Suppressor macrophage treated with lipopolysaccharide for 1 hour (primary cell): Measurements from ENCODE around the gene SLC1A7.
"Not testable (repeated sequence)": the region's sequence is repeated elsewhere in the genome, so short reads cannot be mapped to it uniquely, and the experiment has no call there.

Experiments used
- DNase-seq, 3 donors: peaks; one replicate each; pipeline ENCODE4 v3.0.0-alpha.2; 2020 to 2022

Gene SLC1A7

DNA sequence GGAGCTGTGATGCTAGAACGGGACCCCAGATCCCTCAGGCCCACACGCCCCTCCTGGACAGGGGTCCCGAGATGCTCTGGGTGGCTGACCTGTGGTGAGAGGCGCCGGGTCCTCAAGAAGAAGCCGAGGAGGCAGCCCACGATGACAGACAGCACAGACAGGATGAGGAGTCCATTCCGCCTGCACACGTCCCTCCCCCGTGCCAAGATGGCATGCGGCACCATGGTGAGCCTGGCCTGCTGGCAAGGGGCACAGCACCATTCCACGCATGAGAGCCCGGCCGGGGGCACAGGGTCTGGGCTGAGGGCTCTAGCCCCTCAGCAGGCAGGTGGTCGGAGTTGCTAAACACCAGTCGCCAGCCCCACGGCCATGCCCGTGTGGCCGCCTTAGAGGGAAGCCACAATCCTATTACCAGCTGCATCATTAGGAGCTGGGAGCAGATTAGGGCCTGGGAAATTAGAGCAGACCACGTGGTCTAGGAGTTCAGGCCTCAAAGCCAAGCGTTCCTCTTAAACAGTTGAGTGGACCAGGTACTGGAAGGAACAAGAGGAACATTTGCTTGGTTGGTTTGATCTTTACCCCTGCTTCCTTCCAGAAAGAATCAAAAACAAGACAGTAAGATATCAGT lies at the start of gene SLC1A7:
Gene SLC1A7, minus strand, starts transcription at position 413 of the 628 bp plus-strand sequence. Its CDS starts 189 bp downstream, at position 224.
- DNase-seq: no peak

GRCh38 chr1:53190210-53190611 lies 47.8 kb upstream of the SLC1A7 start:
- DNase-seq: no peak

GRCh38 chr1:53189061-53189460 lies 46.6 kb upstream of the SLC1A7 start:
- no peak for DNase-seq

- peak in 1 of 3 donors; percentile 18 for DNase-seq
Observed at GRCh38 chr1:53188099-53188498, 45.7 kb upstream of the SLC1A7 start.

- DNase-seq: peak in 1 of 3 donors; percentile 21
Observed at GRCh38 chr1:53187401-53187800, 45.0 kb upstream of the SLC1A7 start.

DNA sequence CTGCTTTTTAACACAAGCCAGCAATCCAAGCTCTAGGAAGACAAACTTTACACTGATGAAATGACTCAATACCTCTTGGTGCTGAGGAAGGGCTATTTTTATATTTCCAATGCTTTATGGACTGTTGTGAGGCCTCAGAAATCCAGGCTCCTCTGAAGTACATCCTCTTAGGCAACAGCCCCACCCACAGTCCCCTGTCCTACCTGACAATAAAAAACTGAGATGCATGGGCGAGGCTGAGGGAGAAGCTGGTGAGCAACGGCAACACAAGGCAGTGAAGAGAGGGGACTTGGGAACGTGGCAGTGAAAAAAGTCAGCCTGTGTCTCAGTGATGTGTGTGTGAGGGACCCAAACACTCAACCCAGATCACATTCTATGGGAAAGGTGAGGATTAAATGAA lies 44.1 kb upstream of the SLC1A7 start:
- no peak for DNase-seq

DNA sequence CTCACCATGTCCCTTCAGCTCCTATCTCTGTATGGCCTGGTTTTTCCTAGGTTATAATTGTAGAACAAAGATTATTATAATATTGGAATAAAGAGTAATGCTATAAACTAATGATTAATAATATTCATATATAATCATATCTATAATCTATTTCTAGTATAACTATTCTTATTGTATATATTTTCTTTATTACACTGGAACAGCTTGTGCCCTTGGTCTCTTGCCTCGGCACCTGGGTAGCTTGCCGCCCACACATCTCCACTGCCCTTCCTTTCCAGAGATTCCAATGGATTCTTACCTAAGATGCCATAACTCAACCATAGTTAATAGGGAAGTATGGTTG lies 43.5 kb upstream of the SLC1A7 start:
- DNase-seq: not testable (repeated sequence)

DNA sequence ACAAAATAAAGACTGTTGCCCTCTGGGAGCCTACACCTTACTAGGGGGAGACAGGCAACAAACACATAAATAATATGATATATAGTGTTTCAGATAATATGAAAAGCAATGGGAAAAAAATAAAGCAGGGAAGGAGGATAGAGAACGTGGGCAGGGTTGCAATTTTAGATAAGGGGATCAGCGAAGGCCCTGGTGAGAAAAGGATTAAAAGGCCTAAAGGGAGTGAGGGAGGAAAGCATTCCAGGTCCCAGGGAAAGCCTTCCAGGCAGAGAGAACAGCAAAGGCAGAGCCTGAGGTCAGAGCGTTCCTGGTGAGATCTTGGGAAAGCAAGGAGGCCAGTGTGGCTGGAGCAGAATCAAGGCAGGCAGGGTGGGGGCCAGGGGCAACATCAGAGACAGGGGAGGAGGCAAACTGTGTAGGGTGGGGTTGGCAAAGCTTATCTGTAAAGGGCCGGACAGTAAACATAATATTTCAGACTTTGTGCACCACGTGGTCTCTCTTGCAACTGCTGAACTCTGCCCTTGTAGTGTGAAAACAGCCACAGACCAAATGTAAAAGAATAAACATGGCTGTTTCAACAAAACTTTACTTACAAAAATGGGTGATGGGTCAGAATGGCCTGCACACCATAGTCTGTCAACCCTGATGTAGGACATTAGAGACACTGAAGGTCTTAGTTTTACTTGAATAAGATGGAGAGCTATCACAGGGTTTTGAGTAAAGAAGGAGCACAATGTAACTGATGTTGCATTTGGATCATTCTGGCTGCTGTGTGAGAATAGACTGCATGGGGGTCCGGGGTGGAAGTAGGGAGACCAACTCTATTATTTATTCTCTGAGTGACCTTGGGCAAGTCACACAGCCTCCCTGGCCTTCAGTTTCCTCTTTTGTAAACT lies 40.9 kb upstream of the SLC1A7 start:
- no peak for DNase-seq

DNA sequence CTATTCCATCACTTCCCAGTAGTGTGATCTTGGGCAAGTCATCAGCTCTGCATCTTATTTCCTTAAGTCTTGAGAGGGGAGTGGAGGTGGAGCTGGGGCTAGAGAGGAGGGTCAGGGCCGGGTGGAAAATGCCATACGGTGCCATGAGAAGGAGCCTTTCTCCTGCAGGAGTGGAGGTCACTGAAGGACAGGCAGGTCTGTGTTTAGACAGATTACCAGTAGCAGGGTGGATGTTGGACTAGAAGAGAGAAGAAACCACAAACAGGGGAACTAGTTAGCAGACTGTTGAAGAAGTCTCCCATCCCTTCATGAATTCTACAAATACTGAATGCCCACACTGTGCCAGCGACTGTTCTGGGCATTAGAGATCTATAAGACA lies 40.3 kb upstream of the SLC1A7 start:
- DNase-seq: no peak

- peak; percentile 82 to 93 (median 93) for DNase-seq
Observed at GRCh38 chr1:53182111-53182593, 39.7 kb upstream of the SLC1A7 start.

DNA sequence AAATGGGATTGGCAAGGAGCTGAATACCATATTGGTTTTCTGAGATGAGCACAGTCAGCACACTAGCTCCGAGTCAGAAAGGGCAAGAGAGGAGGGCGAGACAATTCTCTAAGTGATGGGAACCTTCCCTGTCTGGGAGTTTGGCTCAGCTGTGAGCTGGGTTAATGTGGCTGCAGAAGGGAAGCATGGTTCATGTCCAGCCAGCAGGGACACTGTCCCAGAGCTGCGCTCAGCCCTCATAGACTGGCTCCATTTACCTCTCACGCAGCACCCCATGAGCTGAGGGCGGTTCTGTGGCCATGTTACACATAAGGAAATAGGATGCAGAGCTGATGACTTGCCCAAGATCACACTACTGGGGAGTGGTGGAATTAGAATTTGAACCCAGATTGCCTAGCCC lies 38.5 kb upstream of the SLC1A7 start:
- peak in 1 of 3 donors; percentile 7 for DNase-seq

DNA sequence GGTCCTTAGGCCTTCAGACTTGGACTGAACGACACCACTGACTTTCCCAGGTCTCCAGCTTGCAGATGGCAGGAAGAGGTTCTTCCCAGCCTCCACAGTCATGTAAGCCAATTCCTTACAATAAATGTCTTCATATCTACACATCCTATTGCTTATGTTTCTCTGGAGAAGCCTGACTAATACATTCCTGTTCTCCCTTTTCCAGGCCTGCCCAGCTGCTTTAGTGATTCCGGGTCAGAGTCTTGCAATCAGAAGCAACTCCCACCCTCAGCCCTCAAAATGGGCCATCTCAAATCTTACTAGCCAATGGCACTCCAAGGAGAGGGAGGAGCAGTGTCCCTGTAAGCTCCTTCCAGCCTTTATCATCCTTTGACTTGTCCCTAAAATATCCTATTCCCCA lies 37.8 kb upstream of the SLC1A7 start:
- DNase-seq: no peak

DNA sequence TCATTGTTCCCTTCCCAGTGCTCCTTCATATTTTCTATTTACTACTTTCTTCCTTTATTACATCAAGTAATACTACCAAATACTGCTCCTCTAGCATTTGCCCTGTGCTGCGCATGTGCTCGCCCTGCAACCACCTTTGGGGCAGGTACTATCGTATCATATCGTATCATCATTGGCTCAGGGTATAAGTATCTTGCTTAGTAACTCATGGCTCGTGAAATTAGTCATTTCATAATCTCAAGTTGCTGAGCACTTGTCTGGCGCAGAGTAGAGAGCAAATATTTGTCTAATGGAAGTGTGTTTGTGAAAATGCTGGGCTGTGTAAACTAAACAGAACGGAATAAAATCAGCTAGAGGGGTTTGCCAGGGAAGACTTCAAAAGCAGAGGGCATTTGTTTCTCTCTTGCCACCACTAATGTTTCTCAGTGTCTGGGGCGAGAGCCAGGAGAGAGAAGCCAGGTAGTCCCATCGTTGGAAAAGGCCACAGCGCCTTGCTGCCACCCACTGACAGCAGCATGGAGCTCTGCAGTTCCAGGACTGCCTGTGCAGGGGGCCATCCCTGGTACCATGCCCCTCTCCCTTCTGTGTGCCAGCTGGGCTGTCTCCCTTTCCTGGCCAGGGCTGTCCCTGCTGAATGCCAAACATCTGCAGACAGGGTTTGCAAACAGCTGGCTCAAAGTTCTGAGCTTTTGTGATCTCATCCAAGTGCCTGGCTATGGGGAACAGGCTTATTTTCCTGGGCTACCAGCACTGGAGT lies 34.2 kb upstream of the SLC1A7 start:
- DNase-seq: no peak

- peak; percentile 49 to 72 (median 69) for DNase-seq
Observed at GRCh38 chr1:53174971-53175913, 32.8 kb upstream of the SLC1A7 start.

- DNase-seq: peak; percentile 27 to 52 (median 42)
Observed at GRCh38 chr1:53172426-53173128, 30.1 kb upstream of the SLC1A7 start.

DNA sequence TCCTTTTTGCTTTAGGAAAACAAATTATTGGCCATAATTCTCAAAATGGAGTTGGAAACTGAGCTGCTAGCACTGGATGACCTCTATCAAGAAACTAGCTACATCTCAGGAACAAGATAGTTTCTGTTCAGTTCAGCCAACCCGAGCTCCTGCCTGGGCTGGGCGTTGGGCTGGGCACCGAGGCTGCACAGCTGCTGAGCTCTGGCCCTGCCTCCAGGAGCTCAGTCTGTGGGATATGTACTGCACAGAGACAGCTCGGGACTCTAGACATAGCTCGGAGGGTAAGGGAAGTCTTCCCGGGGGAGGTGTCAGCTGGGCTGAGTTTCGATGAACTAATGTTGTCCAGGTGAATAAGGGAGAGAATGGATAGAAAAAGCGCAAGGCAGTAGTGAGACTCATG lies 24.5 kb upstream of the SLC1A7 start:
- no peak for DNase-seq

- DNase-seq: no peak
Observed at GRCh38 chr1:53166366-53166765, 23.9 kb upstream of the SLC1A7 start.

GRCh38 chr1:53165408-53165961 lies 23.0 kb upstream of the SLC1A7 start:
- DNase-seq: no peak

DNA sequence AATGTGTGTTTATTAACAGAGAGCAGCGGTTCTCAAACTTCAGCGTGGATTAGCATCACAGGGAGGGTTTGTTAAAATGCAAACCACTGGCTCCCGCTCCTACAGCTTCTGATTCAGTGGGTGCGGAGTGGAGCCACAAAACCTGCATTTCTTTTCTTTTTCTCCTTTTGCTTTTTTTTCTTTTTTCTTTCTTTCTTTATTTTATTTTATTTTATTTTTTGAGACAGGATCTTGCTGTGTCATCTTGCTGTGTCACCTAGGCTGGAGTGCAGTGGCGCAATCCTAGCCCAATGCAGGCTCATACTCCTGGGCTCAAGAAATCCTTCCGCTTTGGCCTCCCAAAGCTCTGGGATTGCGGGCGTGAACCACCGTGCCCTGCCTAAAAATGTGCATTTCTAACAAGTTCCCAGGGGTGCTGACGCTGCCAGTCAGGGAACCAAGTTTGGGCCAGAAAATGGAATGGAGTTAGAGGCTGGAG lies 20.9 kb upstream of the SLC1A7 start:
- DNase-seq: no peak

DNA sequence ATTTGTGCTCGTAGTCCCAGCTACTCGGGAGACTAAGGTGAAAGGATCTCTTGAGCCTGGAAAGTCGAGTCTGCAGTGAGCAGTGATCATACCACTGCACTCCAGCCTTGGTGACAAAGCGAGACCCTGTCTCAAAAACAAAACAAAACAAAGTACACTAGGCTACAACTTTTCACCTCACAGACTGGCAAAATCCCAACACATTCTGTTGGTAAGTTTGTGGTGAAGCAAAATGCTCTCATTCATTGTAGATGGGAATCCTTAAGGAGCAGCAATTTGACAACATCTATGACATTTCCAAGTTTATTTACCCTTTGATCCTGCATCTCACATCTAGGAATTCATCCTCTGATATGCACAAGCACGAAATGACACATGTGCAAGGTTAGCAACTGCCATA lies 20.2 kb upstream of the SLC1A7 start:
- DNase-seq: no peak

DNA sequence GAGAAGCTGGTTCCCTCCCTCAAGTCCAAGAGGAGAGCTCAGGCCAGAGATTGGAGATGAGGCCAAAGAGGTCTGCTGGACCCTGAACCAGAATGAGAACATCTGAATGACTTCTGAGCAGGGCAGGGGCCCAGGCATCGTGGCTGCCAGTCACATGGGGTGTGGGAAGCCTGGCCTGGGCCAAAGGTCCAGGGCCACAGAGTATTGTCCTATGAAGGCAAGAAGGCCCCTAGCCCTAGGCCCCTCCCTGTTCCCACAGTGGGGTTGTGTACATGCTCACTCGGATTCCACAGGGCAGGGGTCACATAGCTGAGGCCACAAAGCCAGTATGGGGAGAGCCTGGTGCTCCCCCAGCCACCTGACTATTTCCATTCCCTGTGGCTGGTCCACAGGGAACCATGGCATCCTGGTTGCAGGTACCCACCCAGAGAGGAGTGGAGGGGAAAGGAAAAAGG lies 18.5 kb upstream of the SLC1A7 start:
- DNase-seq: no peak
